Measurements from ENCODE around the gene U2AF2.

DNA sequence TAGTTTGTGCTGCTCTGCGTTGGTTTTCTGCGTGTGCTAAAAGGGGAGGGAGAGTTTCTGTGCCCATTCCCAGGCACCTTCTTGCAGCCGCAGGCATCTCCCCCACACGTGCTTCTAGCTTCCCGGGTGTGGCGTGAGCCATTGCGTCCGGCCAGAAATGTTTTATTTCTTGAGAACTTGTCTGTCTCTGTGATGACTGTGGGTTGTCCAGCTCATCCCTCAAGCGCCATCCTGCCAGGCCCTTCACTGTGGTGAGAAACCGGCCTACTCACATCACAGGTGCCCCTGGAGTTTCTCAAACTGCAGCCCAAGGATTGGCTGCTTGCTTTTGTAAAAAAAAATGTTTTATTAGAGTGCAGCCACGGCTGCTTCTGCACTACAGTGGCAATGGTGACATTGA, 44.4 kb downstream of the U2AF2 start:
- TF ChIP-seq CTCF (IDR thresholded peaks at IDR 0.05; ENCODE audit: poor library complexity, severe bottlenecking) (no peak), POLR2AphosphoS5 (IDR thresholded peaks at IDR 0.05) (no peak), EZH2 (IDR thresholded peaks at IDR 0.05; ENCODE audit: borderline replicate concordance, insufficient read depth, low read length, poor library complexity, severe bottlenecking) (no peak), TAF1 (IDR thresholded peaks at IDR 0.05; ENCODE audit: low read depth) (no peak)

Measured in neural cell (in vitro differentiated cells).